ENCODE results near the gene OTUD1. TPM values are rescaled to one million over a fixed set of nuclear protein-coding genes. Genes with fewer than 3 reads are reported as not detected.

The OTUD1 gene
- polyA plus RNA-seq, 1 donor (not counting 4 experiments of a cell fraction or from before 2014, with no cell fraction given), result 4.7 TPM

- Histone ChIP-seq H3K4me2 (ENCODE audit: control insufficient read depth, extremely low read depth, insufficient read depth, low read depth, low read length) (no peak overlapping the region), H2AFZ (ENCODE audit: control insufficient read depth, low read length) (no peak overlapping the region), H3K27me3 (ENCODE audit: control insufficient read depth, extremely low read depth, insufficient read depth, low read length) (no peaks in the 10 kb centered on the region), H3K4me3 (ENCODE audit: control insufficient read depth in 2 of 3, extremely low read depth in 1 of 3, insufficient read depth in 2 of 3, low read depth in 1 of 3, low read length in 3 of 3) (no peak overlapping the region), H3K4me1 (ENCODE audit: control insufficient read depth, extremely low read depth, insufficient read depth, low read length) (no peaks in the 10 kb centered on the region), H4K20me1 (ENCODE audit: control insufficient read depth, extremely low read depth, insufficient read depth, low read length) (no peaks in the 10 kb centered on the region), H3K79me2 (ENCODE audit: control insufficient read depth, insufficient read depth, low read length) (no peaks in the 10 kb centered on the region), H3K9me3 (ENCODE audit: control insufficient read depth, low read depth, low read length) (no peaks in the 10 kb centered on the region), H3K27ac (ENCODE audit: control insufficient read depth, insufficient read depth, low read length) (no peak overlapping the region), H3K9me1 (ENCODE audit: control insufficient read depth, extremely low read depth, insufficient read depth, low read length) (no peaks in the 10 kb centered on the region), H3K36me3 (ENCODE audit: control insufficient read depth in 2 of 2, extremely low read depth in 1 of 2, insufficient read depth in 2 of 2, low read length in 2 of 2) (no peaks in the 10 kb centered on the region), H3K9ac (ENCODE audit: control insufficient read depth, extremely low read depth, insufficient read depth, low read length) (no peak overlapping the region)
- FAIRE-seq, result no peak
- dilution Hi-C loops (cut with MboI; ENCODE audit: extremely low pct_ligation_motif_present, low sequenced_read_pairs), result no loop called here
- no peak for DNase-seq (ENCODE audit: low read depth, low spot score)
- TF ChIP-seq, protein P1, sequence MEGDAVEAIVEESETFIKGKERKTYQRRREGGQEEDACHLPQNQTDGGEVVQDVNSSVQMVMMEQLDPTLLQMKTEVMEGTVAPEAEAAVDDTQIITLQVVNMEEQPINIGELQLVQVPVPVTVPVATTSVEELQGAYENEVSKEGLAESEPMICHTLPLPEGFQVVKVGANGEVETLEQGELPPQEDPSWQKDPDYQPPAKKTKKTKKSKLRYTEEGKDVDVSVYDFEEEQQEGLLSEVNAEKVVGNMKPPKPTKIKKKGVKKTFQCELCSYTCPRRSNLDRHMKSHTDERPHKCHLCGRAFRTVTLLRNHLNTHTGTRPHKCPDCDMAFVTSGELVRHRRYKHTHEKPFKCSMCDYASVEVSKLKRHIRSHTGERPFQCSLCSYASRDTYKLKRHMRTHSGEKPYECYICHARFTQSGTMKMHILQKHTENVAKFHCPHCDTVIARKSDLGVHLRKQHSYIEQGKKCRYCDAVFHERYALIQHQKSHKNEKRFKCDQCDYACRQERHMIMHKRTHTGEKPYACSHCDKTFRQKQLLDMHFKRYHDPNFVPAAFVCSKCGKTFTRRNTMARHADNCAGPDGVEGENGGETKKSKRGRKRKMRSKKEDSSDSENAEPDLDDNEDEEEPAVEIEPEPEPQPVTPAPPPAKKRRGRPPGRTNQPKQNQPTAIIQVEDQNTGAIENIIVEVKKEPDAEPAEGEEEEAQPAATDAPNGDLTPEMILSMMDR (optimal IDR thresholded peaks at IDR 0.05 in 1 of 3, IDR thresholded peaks at IDR 0.05 in 1 of 3, conservative IDR thresholded peaks at IDR 0.05 in 1 of 3; ENCODE audit: extremely low read depth in 1 of 3, insufficient read depth in 2 of 3, low read length in 3 of 3), result no peak
- TF ChIP-seq EZH2 (IDR thresholded peaks at IDR 0.05; ENCODE audit: low read length), result no peak
These were observed 42.6 kb downstream of the OTUD1 start for GRCh38 chr10:23481363-23481961.

DNA sequence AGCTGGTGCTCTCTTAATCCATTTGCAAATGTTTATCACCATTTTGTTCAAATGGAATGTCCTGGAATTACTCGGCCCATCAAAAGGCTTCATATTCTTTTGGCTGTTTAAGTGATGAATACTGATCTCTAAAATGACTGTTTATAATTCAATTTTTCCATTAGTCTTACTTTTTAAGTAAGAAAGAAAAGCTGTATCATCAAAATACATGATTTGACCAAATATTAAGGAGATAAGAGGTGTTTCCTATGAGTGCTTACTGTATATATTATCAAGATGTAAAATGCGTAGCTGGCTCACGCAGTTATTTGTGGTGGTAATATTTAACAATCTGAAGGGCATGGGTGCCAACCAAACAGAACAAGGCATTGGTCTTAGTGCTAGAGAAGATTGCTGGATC lies 51.2 kb downstream of the OTUD1 start:
- no peaks in the 10 kb centered on the region for H3K9me3 ChIP-seq (ENCODE audit: control insufficient read depth, low read depth, low read length)
- H3K4me2 ChIP-seq (ENCODE audit: control insufficient read depth, extremely low read depth, insufficient read depth, low read depth, low read length), result no peak overlapping the region
- DNase-seq (ENCODE audit: low read depth, low spot score) (no peak), FAIRE-seq (no peak)
- H3K79me2 ChIP-seq (ENCODE audit: control insufficient read depth, insufficient read depth, low read length), result no peaks in the 10 kb centered on the region
- H2AFZ ChIP-seq (ENCODE audit: control insufficient read depth, low read length), result no peak overlapping the region
- no peaks in the 10 kb centered on the region for H3K36me3 ChIP-seq (ENCODE audit: control insufficient read depth in 2 of 2, extremely low read depth in 1 of 2, insufficient read depth in 2 of 2, low read length in 2 of 2)
- no peak overlapping the region for H3K4me3 ChIP-seq (ENCODE audit: control insufficient read depth in 2 of 3, extremely low read depth in 1 of 3, insufficient read depth in 2 of 3, low read depth in 1 of 3, low read length in 3 of 3)
- H3K27me3 ChIP-seq (ENCODE audit: control insufficient read depth, extremely low read depth, insufficient read depth, low read length), result no peaks in the 10 kb centered on the region
- no peak overlapping the region for H3K27ac ChIP-seq (ENCODE audit: control insufficient read depth, insufficient read depth, low read length)
- H3K9me1 ChIP-seq (ENCODE audit: control insufficient read depth, extremely low read depth, insufficient read depth, low read length), result no peaks in the 10 kb centered on the region
- TF ChIP-seq, protein P1 (optimal IDR thresholded peaks at IDR 0.05 in 1 of 3, IDR thresholded peaks at IDR 0.05 in 1 of 3, conservative IDR thresholded peaks at IDR 0.05 in 1 of 3; ENCODE audit: extremely low read depth in 1 of 3, insufficient read depth in 2 of 3, low read length in 3 of 3), result no peak
- no peak for TF ChIP-seq EZH2 (IDR thresholded peaks at IDR 0.05; ENCODE audit: low read length)
- dilution Hi-C loops (cut with MboI; ENCODE audit: extremely low pct_ligation_motif_present, low sequenced_read_pairs), result no loop called here
- no peaks in the 10 kb centered on the region for H4K20me1 ChIP-seq (ENCODE audit: control insufficient read depth, extremely low read depth, insufficient read depth, low read length)
- H3K4me1 ChIP-seq (ENCODE audit: control insufficient read depth, extremely low read depth, insufficient read depth, low read length), result no peaks in the 10 kb centered on the region
- H3K9ac ChIP-seq (ENCODE audit: control insufficient read depth, extremely low read depth, insufficient read depth, low read length), result no peak overlapping the region

Small RNAs within 50 kb of the gene (small RNA-seq; reads per million reads assigned to genes)
- 0 reads per million in 3 experiments for gene MIR1254-2 (ENCODE audit: insufficient read length in 3 of 3, low read depth in 3 of 3, low replicate concordance in 1 of 3)

Other genes with a start within 250 kb of the OTUD1 start
- not detected in 3 replicates for gene PTF1A, start 246.8 kb upstream of the OTUD1 start, polyA plus RNA-seq
- gene C10orf67, start 94.3 kb upstream of the OTUD1 start, polyA plus RNA-seq, result 0.07 to 0.26 TPM (median 0.26 TPM) in 3 replicates